NCI-H2227 treated with DMSO at 0.1 percent for 48 hours (cell line): ENCODE measurements around the gene TMEM30A.

Experiments
- DNase-seq: peaks from one replicate; lab custom pipeline; 2025; lab: John Stamatoyannopoulos, UW

The TMEM30A gene

GRCh38 chr6:75284632-75285282, at the start of gene TMEM30A:
TSS of gene TMEM30A (minus strand) at chr6:75284792. CDS start at chr6:75284638, 154 bp downstream.
- DNase-seq: peak; percentile 97

GRCh38 chr6:75333676-75334200, 49.1 kb upstream of the TMEM30A start:
- no peak for DNase-seq

GRCh38 chr6:75331151-75331550, 46.6 kb upstream of the TMEM30A start:
- no peak for DNase-seq

GRCh38 chr6:75329703-75330102, 45.1 kb upstream of the TMEM30A start:
- no peak for DNase-seq

- DNase-seq: no peak
Observed at GRCh38 chr6:75327807-75328206, 43.2 kb upstream of the TMEM30A start.

GRCh38 chr6:75326557-75327258, 42.1 kb upstream of the TMEM30A start:
- no peak for DNase-seq

GRCh38 chr6:75318900-75319299, 34.3 kb upstream of the TMEM30A start:
- no peak for DNase-seq

- no peak for DNase-seq
Observed at GRCh38 chr6:75317503-75318206, 33.1 kb upstream of the TMEM30A start.

GRCh38 chr6:75315978-75316377, 31.4 kb upstream of the TMEM30A start:
- DNase-seq: no peak

GRCh38 chr6:75308250-75308988, 23.8 kb upstream of the TMEM30A start:
- no peak for DNase-seq

- DNase-seq: no peak
Observed at GRCh38 chr6:75307364-75308004, 22.9 kb upstream of the TMEM30A start.

- DNase-seq: no peak
Observed at GRCh38 chr6:75306064-75306463, 21.5 kb upstream of the TMEM30A start.

GRCh38 chr6:75305573-75305972, 21.0 kb upstream of the TMEM30A start:
- no peak for DNase-seq

- no peak for DNase-seq
Observed at GRCh38 chr6:75302280-75302679, 17.7 kb upstream of the TMEM30A start.

- DNase-seq: no peak
Observed at GRCh38 chr6:75301537-75301936, 16.9 kb upstream of the TMEM30A start.

GRCh38 chr6:75301088-75301487, 16.5 kb upstream of the TMEM30A start:
- no peak for DNase-seq

GRCh38 chr6:75300531-75300855, 15.9 kb upstream of the TMEM30A start:
- DNase-seq: no peak

- no peak for DNase-seq
Observed at GRCh38 chr6:75299801-75300530, 15.4 kb upstream of the TMEM30A start.

GRCh38 chr6:75296811-75297779, 12.5 kb upstream of the TMEM30A start:
- peak; percentile 30 for DNase-seq

GRCh38 chr6:75292555-75292954, 8.0 kb upstream of the TMEM30A start:
- no peak for DNase-seq
